Astrocyte (in vitro differentiated cells and primary cell): Measurements from ENCODE around the gene GDF2. TPM values are rescaled to one million over a fixed set of nuclear protein-coding genes. Genes with fewer than 3 reads are reported as not detected.

Experiments used
- DNase-seq: peaks from one replicate; pipeline ENCODE4 v3.0.0-alpha.2; 2010; ENCODE audit warnings: low read depth
- FAIRE-seq: peaks from 2 replicates; lab custom pipeline; 2011; peaks lifted over from hg19 to GRCh38; lab: Jason Lieb, UNC
- H2AFZ ChIP-seq: 2 replicates; pipeline ENCODE4 v1.6.0; 2012; ENCODE audit warnings: low read depth, low read length, inconsistent platforms
- H3K27ac ChIP-seq: 2 replicates; pipeline ENCODE4 v1.5.1; 2011; ENCODE audit warnings: low read depth, low read length, inconsistent platforms
- H3K27me3 ChIP-seq: 2 replicates; pipeline ENCODE4 v1.6.0; 2011; ENCODE audit warnings: low read length, inconsistent platforms; ENCODE audit not compliant: insufficient read depth
- H3K36me3 ChIP-seq: 2 replicates; pipeline ENCODE4 v1.5.1; 2011; ENCODE audit warnings: low read length, inconsistent platforms; ENCODE audit not compliant: insufficient read depth
- H3K4me1 ChIP-seq: 2 replicates; pipeline ENCODE4 v1.5.1; 2011; ENCODE audit warnings: low read length, inconsistent platforms; ENCODE audit not compliant: insufficient read depth
- H3K4me2 ChIP-seq: 2 replicates; pipeline ENCODE4 v1.6.0; 2012; ENCODE audit warnings: low read length, inconsistent platforms
- H3K4me3 ChIP-seq: 2 replicates; pipeline ENCODE4 v1.5.1; 2011; ENCODE audit warnings: low read depth, mild to moderate bottlenecking, low read length, inconsistent platforms; ENCODE audit not compliant: insufficient read depth
- H3K79me2 ChIP-seq: 2 replicates; pipeline ENCODE4 v1.6.0; 2012; ENCODE audit warnings: mild to moderate bottlenecking, low read length, inconsistent platforms; ENCODE audit not compliant: insufficient read depth
- H3K9ac ChIP-seq: 2 replicates; pipeline ENCODE4 v1.6.0; 2012; ENCODE audit warnings: mild to moderate bottlenecking, low read length, inconsistent platforms
- H3K9me3 ChIP-seq: 2 replicates; pipeline ENCODE4 v1.5.1; 2012; ENCODE audit warnings: low read depth, mild to moderate bottlenecking, low read length, inconsistent platforms; ENCODE audit not compliant: insufficient read depth
- H4K20me1 ChIP-seq: 2 replicates; pipeline ENCODE4 v1.6.0; 2012; ENCODE audit warnings: low read length, inconsistent platforms; ENCODE audit not compliant: insufficient read depth
- H3K27ac Mint-ChIP-seq: one replicate; pipeline ENCODE4 v1.8.0; 2021; ENCODE audit warnings: mild to moderate bottlenecking, mixed read lengths; ENCODE audit not compliant: unreplicated experiment
- H3K27me3 Mint-ChIP-seq: one replicate; pipeline ENCODE4 v1.8.0; 2021; ENCODE audit warnings: low read depth, mixed read lengths; ENCODE audit not compliant: unreplicated experiment
- H3K36me3 Mint-ChIP-seq: one replicate; pipeline ENCODE4 v1.8.0; 2021; ENCODE audit warnings: low read depth, mixed read lengths; ENCODE audit not compliant: unreplicated experiment
- H3K4me1 Mint-ChIP-seq: one replicate; pipeline ENCODE4 v1.8.0; 2021; ENCODE audit warnings: low read depth, mixed read lengths; ENCODE audit not compliant: unreplicated experiment
- H3K4me3 Mint-ChIP-seq: one replicate; pipeline ENCODE4 v1.8.0; 2021; ENCODE audit warnings: mild to moderate bottlenecking, moderate library complexity, mixed read lengths; ENCODE audit not compliant: unreplicated experiment
- H3K9me3 Mint-ChIP-seq: one replicate; pipeline ENCODE4 v1.8.0; 2021; ENCODE audit warnings: mild to moderate bottlenecking, mixed read lengths; ENCODE audit not compliant: unreplicated experiment
- CTCF ChIP-seq: IDR thresholded peaks from 2 replicates; pipeline ENCODE4 v1.5.1; 2011; ENCODE audit warnings: low read depth, mild to moderate bottlenecking, inconsistent platforms, low read length, moderate library complexity; ENCODE audit not compliant: insufficient read depth
- EZH2 ChIP-seq: IDR thresholded peaks from 2 replicates; pipeline ENCODE4 v1.6.1; 2012; ENCODE audit warnings: mild to moderate bottlenecking, low read length, inconsistent platforms; ENCODE audit not compliant: insufficient read depth
- total RNA-seq: library from RNA; stranded (reverse); gene quantifications from 2 replicates; pipeline ENCODE4 v1.2.1, GENCODE V29; 2021

GDF2 gene
- total RNA-seq, 1 donor from 2014 or later, result not detected

- DNase-seq (no peak), FAIRE-seq (no peak)
- no peaks in the 10 kb centered on the region for H4K20me1 ChIP-seq
- H3K9me3 ChIP-seq, result no peaks in the 10 kb centered on the region
- peaks cover 2% of the 10 kb centered on the region for H3K9me3 Mint-ChIP-seq
- H3K27ac ChIP-seq, result no peak overlapping the region
- H3K79me2 ChIP-seq, result no peaks in the 10 kb centered on the region
- H3K36me3 ChIP-seq, result no peaks in the 10 kb centered on the region
- no peak overlapping the region for H3K4me3 Mint-ChIP-seq
- no peaks in the 10 kb centered on the region for H3K4me1 Mint-ChIP-seq
- no peaks in the 10 kb centered on the region for H3K36me3 Mint-ChIP-seq
- H3K4me2 ChIP-seq, result no peak overlapping the region
- peaks cover 6% of the 10 kb centered on the region for H3K27me3 ChIP-seq
- no peak overlapping the region for H2AFZ ChIP-seq
- H3K27me3 Mint-ChIP-seq, result peaks cover 22% of the 10 kb centered on the region
- no peak for TF ChIP-seq CTCF
- no peak for TF ChIP-seq EZH2
- no peaks in the 10 kb centered on the region for H3K4me1 ChIP-seq
- H3K9ac ChIP-seq, result no peak overlapping the region
- no peak overlapping the region for H3K27ac Mint-ChIP-seq
- no peak overlapping the region for H3K4me3 ChIP-seq
Observed at GRCh38 chr10:47344996-47345870, 23.0 kb downstream of the GDF2 start.

GRCh38 chr10:47346581-47347302 lies 24.5 kb downstream of the GDF2 start:
- DNase-seq (no peak), FAIRE-seq (no peak)
- Histone ChIP-seq H4K20me1 (no peaks in the 10 kb centered on the region), H3K36me3 (no peaks in the 10 kb centered on the region), H3K9me3 (no peaks in the 10 kb centered on the region), H2AFZ (no peak overlapping the region), H3K4me1 (no peaks in the 10 kb centered on the region), H3K27me3 (peaks cover 6% of the 10 kb centered on the region), H3K4me3 (no peak overlapping the region), H3K4me2 (no peak overlapping the region), H3K27ac (no peak overlapping the region), H3K79me2 (no peaks in the 10 kb centered on the region), H3K9ac (no peak overlapping the region)
- peaks cover 17% of the 10 kb centered on the region for H3K27me3 Mint-ChIP-seq
- H3K27ac Mint-ChIP-seq, result no peak overlapping the region
- no peaks in the 10 kb centered on the region for H3K4me1 Mint-ChIP-seq
- TF ChIP-seq CTCF (no peak), EZH2 (no peak)
- no peak overlapping the region for H3K4me3 Mint-ChIP-seq
- H3K36me3 Mint-ChIP-seq, result no peaks in the 10 kb centered on the region
- H3K9me3 Mint-ChIP-seq, result peaks cover 2% of the 10 kb centered on the region
